HFFc6 (cell line): ENCODE measurements around the gene PECR. TPM values are rescaled to one million over a fixed set of nuclear protein-coding genes. Genes with fewer than 3 reads are reported as not detected.

Experiments
- DNase-seq: peaks from one replicate; pipeline ENCODE4 v3.0.0-alpha.2; 2018
- H3K27ac Mint-ChIP-seq: 2 replicates; pipeline ENCODE4 v1.8.0; 2020; ENCODE audit warnings: mild to moderate bottlenecking, mixed read lengths
- H3K27me3 Mint-ChIP-seq: 2 replicates; pipeline ENCODE4 v1.8.0; 2021; ENCODE audit warnings: mild to moderate bottlenecking, moderate library complexity, mixed read lengths; ENCODE audit not compliant: insufficient read depth
- H3K36me3 Mint-ChIP-seq: 2 replicates; pipeline ENCODE4 v1.8.0; 2021; ENCODE audit warnings: low read depth, mixed read lengths
- H3K4me1 Mint-ChIP-seq: 2 replicates; pipeline ENCODE4 v1.8.0; 2020; ENCODE audit warnings: low read depth, mixed read lengths
- H3K4me3 Mint-ChIP-seq: 2 replicates; pipeline ENCODE4 v1.8.0; 2020; ENCODE audit warnings: mild to moderate bottlenecking, moderate library complexity, mixed read lengths
- H3K9me3 Mint-ChIP-seq: 2 replicates; pipeline ENCODE4 v1.8.0; 2020; ENCODE audit warnings: mild to moderate bottlenecking, mixed read lengths
- total RNA-seq, 6 experiments: library from RNA; stranded (reverse); fragmentation: NEBNext Ultra II Directional; extraction: Animal tissue kit (Norgen Biotek cat#: 25700); gene quantifications; 2 replicates in 1 of 6; 3 replicates in 5 of 6; pipeline ENCODE4 v1.2.3, GENCODE V29; 2021
- TF ChIP-seq, protein P1 (sequence below): fragments of 200-600 bp; sonication (generic); IDR thresholded peaks from 2 replicates; pipeline ENCODE4 v1.5.0; 2021; ENCODE audit warnings: antibody characterized with exemption, mild to moderate bottlenecking

PECR gene
- total RNA-seq, 6 experiments from 2014 or later, result 4.9 to 7.5 (median 6.4) TPM

DNA sequence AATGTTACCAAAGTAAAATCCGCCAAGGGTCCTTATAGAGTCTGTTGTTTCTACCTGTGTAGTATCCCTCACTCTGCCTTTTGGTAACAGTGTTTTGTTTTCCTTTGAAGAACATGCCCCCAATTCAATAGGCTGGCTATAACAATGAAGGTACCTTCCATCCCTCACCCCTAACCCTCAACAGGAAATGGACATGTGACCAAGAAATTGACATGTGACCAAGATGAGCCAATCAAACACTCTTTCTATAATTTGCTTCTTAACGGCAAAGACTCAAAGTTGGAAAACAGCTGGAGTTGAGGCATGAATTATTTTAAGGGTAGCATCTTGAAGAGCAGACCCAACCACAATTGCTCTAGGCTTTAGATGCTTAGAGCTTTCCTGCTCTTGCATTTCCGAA is 62.9 kb downstream of the PECR start:
- no peak for DNase-seq
- Mint-ChIP-seq H3K27me3 (no peaks in the 10 kb centered on the region), H3K27ac (no peak overlapping the region), H3K4me3 (no peak overlapping the region), H3K36me3 (no peaks in the 10 kb centered on the region), H3K9me3 (no peaks in the 10 kb centered on the region), H3K4me1 (peaks cover 18% of the 10 kb centered on the region)
- TF ChIP-seq, protein P1, sequence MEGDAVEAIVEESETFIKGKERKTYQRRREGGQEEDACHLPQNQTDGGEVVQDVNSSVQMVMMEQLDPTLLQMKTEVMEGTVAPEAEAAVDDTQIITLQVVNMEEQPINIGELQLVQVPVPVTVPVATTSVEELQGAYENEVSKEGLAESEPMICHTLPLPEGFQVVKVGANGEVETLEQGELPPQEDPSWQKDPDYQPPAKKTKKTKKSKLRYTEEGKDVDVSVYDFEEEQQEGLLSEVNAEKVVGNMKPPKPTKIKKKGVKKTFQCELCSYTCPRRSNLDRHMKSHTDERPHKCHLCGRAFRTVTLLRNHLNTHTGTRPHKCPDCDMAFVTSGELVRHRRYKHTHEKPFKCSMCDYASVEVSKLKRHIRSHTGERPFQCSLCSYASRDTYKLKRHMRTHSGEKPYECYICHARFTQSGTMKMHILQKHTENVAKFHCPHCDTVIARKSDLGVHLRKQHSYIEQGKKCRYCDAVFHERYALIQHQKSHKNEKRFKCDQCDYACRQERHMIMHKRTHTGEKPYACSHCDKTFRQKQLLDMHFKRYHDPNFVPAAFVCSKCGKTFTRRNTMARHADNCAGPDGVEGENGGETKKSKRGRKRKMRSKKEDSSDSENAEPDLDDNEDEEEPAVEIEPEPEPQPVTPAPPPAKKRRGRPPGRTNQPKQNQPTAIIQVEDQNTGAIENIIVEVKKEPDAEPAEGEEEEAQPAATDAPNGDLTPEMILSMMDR, result no peak

DNA sequence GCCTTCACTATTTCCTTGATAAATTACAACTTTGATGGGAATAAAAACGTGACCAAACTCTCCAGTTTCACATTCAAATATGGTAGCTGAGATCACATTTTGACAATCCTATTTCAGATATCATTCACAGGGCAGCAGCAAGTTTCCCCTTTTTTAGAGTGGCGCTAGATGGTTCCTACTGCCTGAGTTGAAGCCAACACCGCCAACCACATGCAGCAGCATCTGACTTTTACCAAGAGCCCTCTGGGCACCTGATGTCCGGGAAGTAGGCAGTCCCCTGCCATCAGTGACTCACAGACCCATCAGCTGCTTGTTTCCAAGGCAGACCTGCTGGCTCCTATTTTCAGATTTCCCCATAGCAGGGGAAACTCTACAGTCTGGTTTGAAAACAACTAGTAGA is 64.2 kb downstream of the PECR start:
- Mint-ChIP-seq H3K9me3 (no peaks in the 10 kb centered on the region), H3K27ac (no peak overlapping the region), H3K36me3 (no peaks in the 10 kb centered on the region), H3K27me3 (no peaks in the 10 kb centered on the region), H3K4me3 (no peak overlapping the region), H3K4me1 (peaks cover 27% of the 10 kb centered on the region)
- TF ChIP-seq, protein P1, result no peak
- DNase-seq, result peak; percentile 20

DNA sequence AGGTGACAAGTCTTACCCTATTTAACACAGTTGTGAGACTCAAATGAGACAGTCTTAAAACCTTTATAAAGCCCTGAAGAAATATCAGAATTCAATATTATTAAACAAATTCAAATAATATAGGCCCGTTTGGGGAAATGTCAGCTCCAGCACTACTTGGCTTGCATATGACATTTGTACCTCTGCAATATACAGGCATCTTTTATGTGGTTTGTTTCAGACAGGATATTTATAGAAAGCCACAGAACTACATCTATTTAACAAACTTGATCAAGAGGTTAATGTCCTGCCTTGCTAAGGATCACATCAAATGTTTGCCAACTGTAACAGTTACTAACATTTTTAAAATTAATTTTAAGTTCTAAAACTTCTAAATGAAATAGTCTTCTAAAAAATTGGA is 65.0 kb downstream of the PECR start:
- no peaks in the 10 kb centered on the region; the same call in 1 of the 2 replicates for H3K27me3 Mint-ChIP-seq
- no peak overlapping the region for H3K27ac Mint-ChIP-seq
- H3K4me1 Mint-ChIP-seq, result peaks cover 34% of the 10 kb centered on the region

DNA sequence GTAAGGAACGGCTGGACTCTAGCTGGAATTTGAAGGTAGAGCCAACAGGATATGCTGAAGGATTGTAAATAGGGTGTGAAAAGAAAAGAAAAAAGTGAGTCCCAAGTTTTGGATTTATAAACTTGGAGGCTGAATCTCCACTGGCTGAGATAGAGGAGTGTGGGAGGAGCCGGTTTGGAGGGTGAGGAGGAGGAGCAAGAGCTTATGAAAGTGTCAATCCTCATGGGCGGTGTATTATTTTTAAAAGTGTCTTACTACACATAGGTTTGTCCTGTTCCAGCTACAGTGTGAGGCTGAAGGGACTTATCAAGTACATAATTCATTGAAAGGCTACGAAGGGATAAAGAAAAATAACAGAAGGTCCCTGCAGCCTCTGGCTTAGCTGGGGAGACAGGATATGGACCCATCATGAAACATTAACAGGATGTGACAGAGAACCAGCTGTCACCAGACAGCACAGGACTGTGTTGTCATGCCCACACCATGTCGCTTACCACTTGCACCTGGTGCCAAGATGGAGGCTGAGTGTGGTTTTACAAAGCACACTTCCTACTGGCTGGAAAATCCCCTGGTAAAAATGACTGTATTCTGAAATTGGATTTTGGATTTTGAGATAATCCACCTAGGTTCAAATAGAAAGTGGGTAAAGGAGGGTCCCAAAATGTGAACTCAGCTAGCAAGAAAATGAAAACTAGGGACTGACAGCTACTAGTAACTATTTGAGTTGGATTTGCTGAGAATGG is 65.7 kb downstream of the PECR start:
- H3K4me3 Mint-ChIP-seq, result no peak overlapping the region
- TF ChIP-seq, protein P1, result no peak

More for the DNA sequence above, 65.0 kb downstream of the PECR start:
- DNase-seq, result no peak
- TF ChIP-seq, protein P1, result no peak
- Mint-ChIP-seq H3K36me3 (no peaks in the 10 kb centered on the region), H3K9me3 (no peaks in the 10 kb centered on the region), H3K4me3 (no peak overlapping the region)

DNA sequence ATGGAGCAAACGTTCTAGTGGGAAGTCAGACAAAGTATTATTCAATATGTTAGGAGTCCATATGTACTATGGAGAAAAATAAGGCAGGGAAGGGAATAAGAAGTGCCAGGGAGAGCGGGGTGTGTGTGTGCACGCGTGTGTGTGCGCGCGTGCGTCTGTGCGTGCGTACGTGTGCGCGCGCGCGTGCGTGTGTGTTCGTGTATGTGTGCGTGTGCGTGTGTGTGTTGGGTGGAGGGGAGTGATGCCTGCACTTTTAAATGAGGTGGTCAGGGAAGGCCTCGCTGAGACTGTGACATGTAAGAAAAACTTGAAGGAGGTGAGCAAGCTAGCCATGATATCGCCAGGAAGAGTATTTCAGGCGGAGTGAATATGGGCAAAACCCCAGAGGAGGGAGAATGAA is 66.6 kb downstream of the PECR start:
- no peak overlapping the region for H3K4me3 Mint-ChIP-seq
- H3K4me1 Mint-ChIP-seq, result peaks cover 33% of the 10 kb centered on the region

More for the DNA sequence above, 65.7 kb downstream of the PECR start:
- Mint-ChIP-seq H3K4me1 (peaks cover 34% of the 10 kb centered on the region), H3K36me3 (no peaks in the 10 kb centered on the region), H3K27me3 (no peaks in the 10 kb centered on the region; the same call in 1 of the 2 replicates), H3K9me3 (no peaks in the 10 kb centered on the region), H3K27ac (no peak overlapping the region)
- no peak for DNase-seq

More for the DNA sequence above, 66.6 kb downstream of the PECR start:
- Mint-ChIP-seq H3K36me3 (no peaks in the 10 kb centered on the region), H3K27ac (no peak overlapping the region), H3K27me3 (no peaks in the 10 kb centered on the region; the same call in 1 of the 2 replicates), H3K9me3 (no peaks in the 10 kb centered on the region)
- TF ChIP-seq, protein P1, result no peak
- no peak for DNase-seq
